ENCODE results near the gene IL7R. TPM values are rescaled to one million over a fixed set of nuclear protein-coding genes. Genes with fewer than 3 reads are reported as not detected.
"Not testable (repeated sequence)": the region's sequence is repeated elsewhere in the genome, so short reads cannot be mapped to it uniquely, and the experiment has no call there.

Gene IL7R
- total RNA-seq, 1 donor from 2014 or later = 0.72 TPM

GRCh38 chr5:35842856-35843255 is 13.8 kb upstream of the IL7R start:
- DNase-seq = no peak

- DNase-seq = not testable (repeated sequence)
Observed at GRCh38 chr5:35845508-35845907, 11.2 kb upstream of the IL7R start.

DNA sequence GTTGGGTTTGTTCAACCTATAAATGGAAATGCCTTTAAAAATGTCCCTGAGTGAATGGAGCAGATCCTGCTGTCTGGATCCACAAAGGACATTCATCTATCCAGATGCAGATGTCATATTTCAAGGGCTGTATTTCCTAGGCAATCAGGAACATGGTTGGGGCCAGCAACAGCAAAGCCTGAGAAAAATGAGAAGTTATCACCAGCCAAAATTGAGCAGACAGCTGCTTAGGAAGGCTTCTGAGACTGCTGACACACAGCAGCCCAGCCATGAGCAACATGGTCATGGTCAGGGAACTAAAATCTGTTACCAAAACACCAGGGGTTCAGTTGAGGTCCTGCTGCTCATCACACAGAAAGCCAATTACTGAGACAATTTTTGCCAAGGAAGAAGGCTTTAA is 9.2 kb upstream of the IL7R start:
- peak; percentile 84 for DNase-seq

- DNase-seq = peak; percentile 78
Observed at GRCh38 chr5:35847961-35848360, 8.7 kb upstream of the IL7R start.

- no peak for DNase-seq
Observed at GRCh38 chr5:35849860-35850259, 6.8 kb upstream of the IL7R start.

DNA sequence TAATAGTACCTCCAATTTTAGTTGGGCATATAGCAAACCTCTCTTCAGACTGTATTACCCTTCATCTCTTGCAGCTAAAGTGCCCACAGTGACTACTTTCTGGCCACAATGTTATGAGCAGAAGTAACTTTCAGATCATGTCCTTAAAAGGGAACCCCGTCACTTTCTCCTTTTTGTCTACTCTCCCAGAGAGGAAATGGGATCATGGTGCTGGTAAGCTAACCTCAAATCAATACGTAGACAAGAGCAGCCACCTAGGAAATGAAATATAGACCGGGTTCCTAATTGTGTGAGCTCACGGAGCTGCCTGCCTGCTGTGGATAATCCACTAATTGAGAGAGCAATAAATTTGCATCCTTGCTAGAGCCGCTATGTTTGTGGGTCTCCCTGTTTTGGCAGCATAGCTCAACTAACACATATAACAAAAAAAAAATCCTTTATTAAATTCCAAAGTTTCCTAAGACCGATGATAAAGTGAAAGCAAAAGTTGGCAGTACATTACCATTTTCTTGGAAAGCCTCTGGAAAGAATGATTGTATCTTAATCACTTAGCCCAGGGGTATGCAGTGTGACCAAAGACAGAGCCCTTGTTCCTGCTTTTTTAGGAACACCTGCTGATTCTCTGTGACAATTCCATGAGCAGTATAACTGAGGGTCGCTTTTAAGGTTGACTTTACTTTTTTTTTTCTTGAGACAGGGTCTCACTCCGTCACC is 5.6 kb upstream of the IL7R start:
- peak; percentile 41 for DNase-seq

- DNase-seq = no peak
Observed at GRCh38 chr5:35852084-35852734, 4.5 kb upstream of the IL7R start.

DNA sequence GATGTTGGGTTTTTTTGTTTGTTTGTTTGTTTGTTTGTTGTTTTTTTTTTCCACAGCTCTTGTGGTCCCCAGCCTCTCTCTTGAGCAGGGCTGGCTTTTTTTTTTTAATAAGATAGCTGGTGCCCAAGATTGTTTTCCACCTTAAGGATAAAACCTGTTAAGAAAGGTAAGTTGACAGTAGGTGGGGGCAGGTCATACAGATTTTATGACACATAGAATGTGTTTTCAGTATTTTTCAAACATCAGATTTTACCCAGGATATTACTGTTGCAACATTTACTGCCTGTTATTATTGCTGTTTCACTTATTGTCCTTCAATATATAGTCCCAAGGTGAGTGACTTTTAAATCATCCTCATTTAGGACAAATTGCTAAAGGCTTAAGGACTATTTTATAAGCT is 3.9 kb upstream of the IL7R start:
- no peak for DNase-seq

DNA sequence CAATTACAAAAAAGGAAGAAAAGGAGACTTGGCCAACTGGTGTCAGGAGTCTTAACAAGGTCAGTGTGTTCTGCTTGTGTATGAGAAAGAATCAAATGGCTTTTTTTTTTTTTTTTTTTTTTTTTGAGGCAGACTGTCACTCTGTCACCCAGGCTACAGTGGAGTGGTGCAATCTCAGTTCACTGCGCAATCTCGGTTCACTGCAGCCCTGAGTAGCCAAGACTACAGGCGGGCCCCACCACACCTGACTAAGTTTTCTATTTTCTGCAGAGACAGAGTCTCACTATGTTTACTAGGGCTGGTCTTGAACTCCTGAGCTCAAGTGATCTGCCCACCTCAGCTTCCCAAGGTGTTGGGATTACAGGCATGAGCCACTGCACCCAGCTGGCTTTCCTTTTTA is 3.1 kb upstream of the IL7R start:
- DNase-seq = no peak

DNA sequence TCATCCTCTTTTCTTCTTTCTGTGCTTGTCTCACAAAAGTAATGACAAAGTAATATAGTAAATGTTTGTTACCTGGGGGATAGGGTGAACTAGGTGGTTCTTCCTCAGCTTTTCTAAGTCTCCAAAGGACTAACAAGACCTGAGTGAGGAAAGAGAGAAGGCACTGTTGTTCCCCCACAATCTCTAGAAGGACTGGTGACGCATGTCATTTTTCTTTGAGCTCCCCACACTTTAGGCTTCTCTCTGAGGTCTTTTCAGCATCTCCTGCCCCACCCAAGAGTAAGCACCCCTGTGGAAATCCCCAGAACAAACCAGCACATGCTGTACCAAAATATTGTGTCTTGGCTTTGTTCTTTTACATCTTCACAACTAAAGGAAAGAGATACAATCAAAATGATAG is 2.4 kb upstream of the IL7R start:
- no peak for DNase-seq

GRCh38 chr5:35855187-35855586 is 1.5 kb upstream of the IL7R start:
- DNase-seq = no peak

- DNase-seq = not testable (repeated sequence)
Observed at GRCh38 chr5:35856186-35856764, 416 bp upstream of the IL7R start.

- DNase-seq = no peak
Observed at GRCh38 chr5:35857606-35858205, 1.0 kb downstream of the IL7R start.

- DNase-seq = no peak
Observed at GRCh38 chr5:35859101-35859661, 2.5 kb downstream of the IL7R start.

DNA sequence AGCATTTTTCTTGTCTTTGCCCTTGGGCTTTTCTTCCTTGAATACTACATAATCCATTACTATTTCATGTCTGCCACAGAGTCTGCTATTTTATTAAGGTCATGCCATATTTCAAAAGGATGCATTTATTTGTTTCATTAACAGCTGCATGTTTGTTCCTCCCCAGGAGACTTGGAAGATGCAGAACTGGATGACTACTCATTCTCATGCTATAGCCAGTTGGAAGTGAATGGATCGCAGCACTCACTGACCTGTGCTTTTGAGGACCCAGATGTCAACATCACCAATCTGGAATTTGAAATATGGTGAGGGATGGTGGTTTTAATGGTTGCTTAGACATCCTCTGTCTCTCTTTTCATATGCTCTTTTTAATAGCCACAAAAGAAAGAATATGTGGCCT is 4.0 kb downstream of the IL7R start:
- DNase-seq = no peak

DNA sequence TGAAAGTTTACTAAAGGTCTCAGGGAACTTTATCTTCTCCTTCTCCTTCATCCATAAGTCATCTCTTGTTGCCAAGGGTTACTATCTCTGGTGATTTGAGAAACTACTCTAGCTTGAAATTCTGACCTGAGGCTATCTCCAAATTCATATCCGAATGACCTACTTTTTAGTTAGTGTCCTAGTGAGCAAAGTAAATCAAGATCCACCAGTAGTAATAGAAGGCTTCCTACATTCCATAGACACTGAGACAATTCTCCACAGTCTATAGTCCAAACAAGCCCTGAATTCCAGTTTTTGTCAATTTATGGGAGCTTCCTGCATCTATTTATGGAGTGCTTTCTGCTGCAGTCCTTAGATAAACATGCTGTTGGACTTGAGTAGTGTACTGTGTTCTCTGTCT is 5.0 kb downstream of the IL7R start:
- no peak for DNase-seq

DNA sequence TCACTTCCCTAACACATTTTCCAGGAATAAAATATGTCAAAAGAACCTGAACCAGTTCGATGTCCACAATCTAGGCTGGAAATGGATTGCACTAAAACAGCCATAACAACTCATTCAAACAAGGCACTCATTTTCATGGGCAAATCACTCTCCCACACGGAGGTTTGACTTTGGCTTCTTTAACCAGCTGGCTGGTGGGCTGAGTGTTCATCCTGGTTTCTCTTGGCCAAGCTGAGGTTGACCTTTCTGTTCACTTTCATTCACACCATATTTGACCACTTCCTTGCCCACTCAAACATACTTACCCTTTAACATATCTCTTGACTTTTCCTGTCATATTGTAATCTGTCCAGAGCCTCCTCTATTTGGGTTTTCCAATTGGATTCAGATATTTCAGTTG is 5.4 kb downstream of the IL7R start:
- no peak for DNase-seq

DNA sequence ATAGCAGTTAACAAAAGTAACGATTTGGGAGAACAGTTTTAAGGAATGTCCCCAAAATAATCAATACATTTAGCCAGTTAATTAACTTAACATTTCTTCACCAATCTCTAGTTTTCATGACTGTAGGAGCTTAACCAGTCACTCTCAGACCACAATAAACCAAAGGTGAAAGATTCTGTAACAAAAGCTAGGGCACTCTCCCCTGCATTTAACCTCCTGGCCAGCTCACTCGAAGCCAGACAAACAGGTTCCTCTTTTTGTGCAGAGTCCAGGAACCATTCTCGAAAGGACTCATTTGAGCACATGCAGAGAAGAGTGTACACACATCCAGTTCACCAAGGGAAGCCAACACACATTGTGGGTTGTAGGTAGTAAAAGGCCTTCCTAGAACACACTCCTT is 6.5 kb downstream of the IL7R start:
- no peak for DNase-seq

GRCh38 chr5:35867998-35868397 is 11.3 kb downstream of the IL7R start:
- DNase-seq = no peak

DNA sequence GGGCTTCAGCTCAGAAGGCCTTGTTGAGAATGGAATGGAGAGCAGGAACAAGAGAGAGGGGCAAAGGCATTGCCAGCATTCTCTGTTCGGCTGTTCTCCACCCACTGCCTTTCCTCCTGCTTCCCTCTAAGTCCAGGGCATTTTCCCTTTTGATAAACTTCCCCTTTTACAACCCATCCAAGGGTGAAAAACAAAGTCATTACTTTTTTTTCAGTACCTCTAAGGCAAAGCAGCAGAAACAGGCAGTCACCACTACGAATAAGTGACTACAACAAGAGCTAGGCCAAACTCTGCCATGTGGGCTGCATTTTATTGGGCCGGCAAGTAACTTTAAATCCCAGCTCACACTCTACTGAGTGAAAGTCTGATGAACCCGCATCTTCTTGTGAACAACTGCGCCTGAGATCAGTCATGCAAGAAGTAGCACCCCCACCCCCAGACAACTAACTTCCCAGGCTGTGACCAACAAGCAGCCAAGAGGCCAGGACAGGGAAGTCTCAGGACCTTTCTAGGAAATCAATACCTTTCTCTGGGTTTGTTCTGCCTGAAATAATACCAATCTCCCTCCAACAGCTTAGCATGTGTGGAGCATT is 13.1 kb downstream of the IL7R start:
- DNase-seq = no peak

DNA sequence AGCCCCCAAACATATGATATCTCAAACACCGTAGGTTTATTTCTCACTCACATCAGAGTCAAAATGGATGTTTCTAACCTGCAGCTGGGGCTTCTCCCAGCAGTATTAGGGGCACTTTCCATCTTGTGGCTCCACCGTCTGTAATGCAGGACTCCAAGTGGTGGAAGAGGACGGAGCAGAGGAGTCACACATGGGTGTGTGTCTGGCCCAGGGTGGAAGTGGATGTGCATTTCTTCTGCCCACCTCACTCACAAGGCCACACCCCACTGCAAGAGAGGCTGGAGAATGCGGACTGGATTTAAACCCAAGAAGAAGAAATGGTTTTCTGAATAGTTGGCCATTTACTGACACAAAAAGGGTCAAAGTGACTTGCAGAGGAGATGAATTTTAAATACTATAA is 13.9 kb downstream of the IL7R start:
- no peak for DNase-seq

DNA sequence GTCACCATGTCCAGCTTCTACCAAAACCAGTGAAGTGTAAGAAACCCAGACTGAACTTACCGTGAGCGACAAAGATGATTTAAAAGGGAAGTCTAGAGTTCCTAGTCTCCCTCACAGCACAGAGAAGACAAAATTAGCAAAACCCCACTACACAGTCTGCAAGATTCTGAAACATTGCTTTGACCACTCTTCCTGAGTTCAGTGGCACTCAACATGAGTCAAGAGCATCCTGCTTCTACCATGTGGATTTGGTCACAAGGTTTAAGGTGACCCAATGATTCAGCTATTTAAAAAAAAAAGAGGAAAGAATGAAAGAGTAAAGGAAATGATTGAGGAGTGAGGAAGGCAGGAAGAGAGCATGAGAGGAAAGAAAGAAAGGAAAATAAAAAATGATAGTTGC is 19.8 kb downstream of the IL7R start:
- no peak for DNase-seq

DNA sequence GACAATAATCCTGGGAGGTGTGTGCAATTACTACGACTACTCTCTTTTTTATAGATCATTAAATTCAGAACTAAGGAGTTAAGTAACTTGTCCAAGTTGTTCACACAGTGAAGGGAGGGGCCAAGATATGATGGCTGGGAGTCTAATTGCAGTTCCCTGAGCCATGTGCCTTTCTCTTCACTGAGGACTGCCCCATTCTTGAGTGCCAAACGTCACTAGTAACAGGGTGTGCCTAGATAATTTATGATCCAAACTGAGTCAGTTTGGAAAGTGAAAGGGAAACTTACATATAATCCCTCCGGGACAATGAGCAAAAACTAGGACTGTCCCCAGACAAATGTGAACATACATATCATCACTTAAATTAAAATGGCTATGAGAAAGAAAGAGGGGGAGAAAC is 20.2 kb downstream of the IL7R start:
- DNase-seq = no peak
